Endothelial cell of umbilical vein (primary cell): ENCODE measurements around the gene MATN1. TPM values are rescaled to one million over a fixed set of nuclear protein-coding genes. Genes with fewer than 3 reads are reported as not detected.

Source experiments
- BruUV-seq: library from RNA; stranded (reverse); fragments of 400-500 nt; replicated peaks from 2 replicates; lab custom pipeline; 2021; lab: Mats Ljungman, UMichigan
- CTCF ChIA-PET: fragments of 300-600, 350-600 bp; sonication (Branson Sonifier 250); formaldehyde crosslinking; loops from one replicate; lab custom pipeline; 2021; ENCODE audit warnings: antibody characterized with exemption, inconsistent platforms; lab: Charles Lee
- POLR2A ChIA-PET: fragments of 300-600, 350-600 bp; sonication (Branson Sonifier 250); formaldehyde crosslinking; loops from one replicate; lab custom pipeline; 2021; ENCODE audit warnings: antibody characterized with exemption, inconsistent platforms; lab: Charles Lee
- DNase-seq: peaks from one replicate; pipeline ENCODE4 v3.0.0-alpha.2; 2011; ENCODE audit warnings: low read depth, low spot score
- FAIRE-seq: peaks from 2 replicates; lab custom pipeline; 2011; peaks lifted over from hg19 to GRCh38; lab: Jason Lieb, UNC
- H2AFZ ChIP-seq: 2 replicates; pipeline ENCODE4 v1.6.0; 2012; ENCODE audit warnings: low read depth, low read length, control low read depth, inconsistent platforms
- H3K27ac ChIP-seq: 2 replicates; pipeline ENCODE4 v1.5.1; 2011; ENCODE audit warnings: low read depth, mild to moderate bottlenecking, control low read depth, low read length, moderate library complexity; ENCODE audit not compliant: insufficient read depth
- H3K27me3 ChIP-seq, 2 experiments: 2 replicates each; pipeline versions ENCODE4 v1.6.0 to v1.6.1; 2011; ENCODE audit warnings: low read length in 2 of 2, mixed read lengths in 1 of 2; ENCODE audit not compliant: control insufficient read depth in 2 of 2, insufficient read depth in 2 of 2
- H3K36me3 ChIP-seq, 2 experiments: 2 replicates in 1 of 2; 3 replicates in 1 of 2; pipeline ENCODE4 v1.5.1; 2011; ENCODE audit warnings: low read length in 2 of 2, mild to moderate bottlenecking in 1 of 2, moderate library complexity in 1 of 2; ENCODE audit not compliant: control insufficient read depth in 2 of 2, insufficient read depth in 2 of 2; ENCODE audit errors: extremely low read depth in 1 of 2
- H3K4me1 ChIP-seq: 3 replicates; pipeline ENCODE4 v1.5.1; 2011; ENCODE audit warnings: mild to moderate bottlenecking, low read length; ENCODE audit not compliant: control insufficient read depth, insufficient read depth; ENCODE audit errors: extremely low read depth
- H3K4me2 ChIP-seq: 2 replicates; pipeline ENCODE4 v1.6.1; 2011; ENCODE audit warnings: low read length, control low read depth, mixed read lengths; ENCODE audit not compliant: insufficient read depth
- H3K4me3 ChIP-seq, 3 experiments: fragments of 200-600 bp in 1 of 3; sonication (generic), shearing (Covaris generic) in 1 of 3; replicated peaks in 1 of 3; 2 replicates each; pipeline ENCODE4 v1.5.1; 2011 to 2016; ENCODE audit warnings: control low read depth in 3 of 3, low read length in 3 of 3, mild to moderate bottlenecking in 2 of 3, inconsistent platforms in 1 of 3, low read depth in 1 of 3, moderate library complexity in 1 of 3; ENCODE audit not compliant: insufficient read depth in 1 of 3
- H3K79me2 ChIP-seq: 2 replicates; pipeline ENCODE4 v1.6.0; 2012; ENCODE audit warnings: low read length, inconsistent platforms; ENCODE audit not compliant: control insufficient read depth, insufficient read depth
- H3K9ac ChIP-seq: replicated peaks from 2 replicates; pipeline ENCODE3; 2011; ENCODE audit warnings: low read length, control low read depth; ENCODE audit not compliant: insufficient read depth; ENCODE audit errors: extremely low read depth
- H3K9me1 ChIP-seq: replicated peaks from 3 replicates; pipeline ENCODE4 v1.6.0; 2011; ENCODE audit warnings: mild to moderate bottlenecking, low read length; ENCODE audit not compliant: control insufficient read depth, insufficient read depth; ENCODE audit errors: extremely low read depth
- H3K9me3 ChIP-seq: replicated peaks from 2 replicates; pipeline ENCODE4 v1.5.1; 2012; ENCODE audit warnings: low read length, inconsistent platforms; ENCODE audit not compliant: control insufficient read depth, insufficient read depth
- H4K20me1 ChIP-seq: replicated peaks from 2 replicates; pipeline ENCODE3; 2011; ENCODE audit warnings: mild to moderate bottlenecking, low read length; ENCODE audit not compliant: control insufficient read depth, insufficient read depth; ENCODE audit errors: extremely low read depth
- CTCF ChIP-seq, 2 donors: IDR thresholded peaks; 1 replicate in 1 of 2; 2 replicates in 1 of 2; pipeline ENCODE4 v1.5.1; 2011; ENCODE audit warnings: low read length in 2 of 2, mild to moderate bottlenecking in 2 of 2, moderate library complexity in 2 of 2, control low read depth in 1 of 2, inconsistent platforms in 1 of 2, low read depth in 1 of 2; ENCODE audit not compliant: insufficient read depth in 1 of 2; ENCODE audit errors: extremely low read depth in 1 of 2
- EZH2 ChIP-seq: IDR thresholded peaks from 2 replicates; pipeline ENCODE4 v1.6.1; 2012; ENCODE audit warnings: borderline replicate concordance, low read depth, mild to moderate bottlenecking, moderate library complexity, low read length, inconsistent platforms; ENCODE audit not compliant: severe bottlenecking
- FOS ChIP-seq: IDR thresholded peaks from 2 replicates; pipeline ENCODE4 v1.6.1; 2011; ENCODE audit warnings: mild to moderate bottlenecking, low read length, moderate library complexity, borderline replicate concordance; ENCODE audit not compliant: insufficient read depth
- GATA2 ChIP-seq: IDR thresholded peaks from 2 replicates; pipeline ENCODE4 v1.7.0; 2011; ENCODE audit warnings: low read depth, mild to moderate bottlenecking, moderate library complexity, mixed read lengths, low read length; ENCODE audit not compliant: insufficient read length, insufficient read depth
- JUN ChIP-seq: IDR thresholded peaks from 2 replicates; pipeline ENCODE4 v1.6.1; 2011; ENCODE audit warnings: borderline replicate concordance, low read depth; ENCODE audit not compliant: insufficient read length, insufficient read depth
- MAX ChIP-seq: IDR thresholded peaks from 2 replicates; pipeline ENCODE4 v1.6.1; 2011; ENCODE audit not compliant: insufficient read depth, insufficient read length
- MYC ChIP-seq: IDR thresholded peaks from one replicate; pipeline ENCODE4 v1.6.1; 2011; ENCODE audit warnings: mild to moderate bottlenecking, low read depth, low read length
- POLR2AphosphoS5 ChIP-seq: IDR thresholded peaks from 2 replicates; pipeline ENCODE4 v1.6.1; 2012; ENCODE audit warnings: low read depth, mild to moderate bottlenecking, control low read depth, low read length, moderate library complexity; ENCODE audit not compliant: insufficient read depth
- dilution Hi-C: fragments of 300-500 bp; cut with MboI; formaldehyde crosslinking; loops from one replicate; pipeline ENCODE4 v1.15.0; 2019; ENCODE audit warnings: low sequenced_read_pairs; ENCODE audit not compliant: extremely low pct_ligation_motif_present
- intact Hi-C: fragments of 100-400 bp; cut with micrococcal nuclease; formaldehyde crosslinking; loops from one replicate; pipeline ENCODE4 v1.10.0; 2022
- polyA plus RNA-seq, 4 experiments: library from polyadenylated mRNA; depleted of rRNA in 3 of 4; stranded (reverse) in 3 of 4; unstranded in 1 of 4; fragments of >200 nt; gene quantifications; 2 replicates each; pipeline versions ENCODE4 v1.2.1 to v1.2.3, GENCODE V29; 2011 to 2012; ENCODE audit warnings: missing spikeins in 1 of 4
- total RNA-seq: library from RNA; stranded (reverse); gene quantifications from 2 replicates; pipeline ENCODE4 v1.2.3, GENCODE V29; 2021

The MATN1 gene
- total and polyA plus RNA-seq, 2 donors (not counting 3 experiments of a cell fraction or from before 2014, with no cell fraction given) = 0.29 to 0.36 TPM

GRCh38 chr1:30733493-30733892, 10.1 kb upstream of the MATN1 start:
- CTCF ChIA-PET = interaction anchor here (1.4 to 2.3 kb wide), 2 partner anchors 10 to 46 kb away, joined by 4 to 12 read pairs; partner anchors contain the start of gene MATN1
- TF ChIP-seq CTCF (IDR thresholded peaks at IDR 0.05; ENCODE audit: extremely low read depth in 1 of 2, insufficient read depth in 1 of 2, low read depth in 1 of 2, low read length in 2 of 2) (no peak), MYC (no peak), GATA2 (no peak), MAX (no peak), JUN (no peak), FOS (no peak), POLR2AphosphoS5 (no peak), EZH2 (no peak)
- no peak overlapping the region for H2AFZ ChIP-seq
- H3K9me1 ChIP-seq = no peaks in the 10 kb centered on the region
- intact Hi-C loops = no loop called here
- no peaks in the 10 kb centered on the region for H3K4me1 ChIP-seq
- no peak overlapping the region for H3K4me3 ChIP-seq
- POLR2A ChIA-PET = interaction anchor here (0.6 kb wide), 1 partner anchor 598 kb away, joined by 7 read pairs; no protein-coding TSS in a partner anchor
- H3K36me3 ChIP-seq = peaks cover 0 to 3% of the 10 kb centered on the region in 2 experiments
- H3K9ac ChIP-seq = no peak overlapping the region
- dilution Hi-C loops = no loop called here
- H3K9me3 ChIP-seq = no peaks in the 10 kb centered on the region
- DNase-seq (no peak), FAIRE-seq (no peak)
- H3K4me2 ChIP-seq = no peak overlapping the region
- H3K79me2 ChIP-seq = no peaks in the 10 kb centered on the region
- H4K20me1 ChIP-seq = no peaks in the 10 kb centered on the region
- no peak overlapping the region for H3K27ac ChIP-seq
- H3K27me3 ChIP-seq = no peaks in the 10 kb centered on the region
- no TSS peak for BruUV-seq
